Measurements from ENCODE around the gene NEK8. TPM values are rescaled to one million over a fixed set of nuclear protein-coding genes. Genes with fewer than 3 reads are reported as not detected.
"Not testable (repeated sequence)": the region's sequence is repeated elsewhere in the genome, so short reads cannot be mapped to it uniquely, and the experiment has no call there.

NEK8 gene
- total RNA-seq, 1 donor from 2014 or later: 8.4 TPM

DNA sequence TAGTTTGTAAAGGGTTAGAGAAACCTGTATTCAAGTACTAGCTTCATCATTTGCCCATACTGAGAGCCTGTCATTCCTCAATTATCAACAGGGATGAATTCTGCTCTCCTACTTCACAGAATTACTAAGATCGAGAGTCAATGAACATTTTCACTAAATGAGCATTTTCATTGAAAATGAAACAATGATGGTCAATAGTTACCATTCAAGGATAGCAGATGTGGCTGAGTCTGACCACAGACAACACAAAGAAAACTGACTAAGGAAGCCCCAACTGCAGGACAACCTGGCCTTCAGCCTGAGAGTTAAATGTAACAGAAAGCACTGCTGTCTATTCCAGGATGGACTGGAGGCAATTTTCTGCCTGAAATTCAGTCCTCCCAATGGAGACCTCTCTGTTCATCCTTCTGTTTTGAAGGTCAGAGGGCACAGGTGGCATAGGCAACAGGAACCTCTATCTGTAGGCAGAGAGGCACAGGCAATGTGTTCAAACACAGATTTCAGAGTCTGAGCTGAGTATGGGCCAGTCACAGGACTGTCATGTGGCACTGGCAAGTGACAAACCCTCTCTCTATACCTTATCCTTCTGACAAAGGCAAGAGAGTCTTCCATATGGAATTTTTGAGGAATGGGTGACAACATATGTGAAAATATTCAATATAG lies 34.7 kb downstream of the NEK8 start:
- no peak for DNase-seq (ENCODE audit: low read depth)
- H3K4me3 ChIP-seq (ENCODE audit: low read depth, low read length): no peak overlapping the region
- no peak for TF ChIP-seq CTCF (conservative IDR thresholded peaks at IDR 0.05; ENCODE audit: low read depth, low read length)

- H3K4me3 ChIP-seq (ENCODE audit: low read depth, low read length): no peak overlapping the region
- no peak for DNase-seq (ENCODE audit: low read depth)
- TF ChIP-seq CTCF (conservative IDR thresholded peaks at IDR 0.05; ENCODE audit: low read depth, low read length): peak; percentile 94
Measured at GRCh38 chr17:28763804-28764266, 35.2 kb downstream of the NEK8 start.

- no peak overlapping the region for H3K4me3 ChIP-seq (ENCODE audit: low read depth, low read length)
- no peak for TF ChIP-seq CTCF (conservative IDR thresholded peaks at IDR 0.05; ENCODE audit: low read depth, low read length)
- no peak for DNase-seq (ENCODE audit: low read depth)
Measured at GRCh38 chr17:28765038-28765437, 36.5 kb downstream of the NEK8 start.

- no peak overlapping the region for H3K4me3 ChIP-seq (ENCODE audit: low read depth, low read length)
- no peak for DNase-seq (ENCODE audit: low read depth)
Measured at GRCh38 chr17:28773736-28774135, 45.1 kb downstream of the NEK8 start.

DNA sequence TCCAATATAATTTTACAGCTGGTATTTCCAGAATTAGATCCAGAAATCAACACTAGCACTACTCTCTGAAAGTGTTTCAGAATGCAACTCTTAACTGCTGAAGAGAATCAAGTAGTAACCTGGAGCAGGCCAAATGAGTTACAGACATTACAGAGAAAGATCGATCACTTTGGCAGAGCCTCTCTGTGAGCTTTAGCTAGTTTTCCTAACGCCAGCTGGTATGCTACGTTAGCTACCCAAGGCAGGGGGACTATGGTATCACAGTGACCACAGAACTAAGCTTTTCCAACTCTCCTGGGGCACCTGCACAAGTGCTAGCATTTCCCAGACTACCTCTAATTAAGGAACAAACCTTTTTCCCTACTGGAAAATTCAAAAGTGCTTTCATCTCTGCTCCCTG lies 45.6 kb downstream of the NEK8 start:
- DNase-seq (ENCODE audit: low read depth): no peak
- no peak overlapping the region for H3K4me3 ChIP-seq (ENCODE audit: low read depth, low read length)
- TF ChIP-seq CTCF (conservative IDR thresholded peaks at IDR 0.05; ENCODE audit: low read depth, low read length): no peak

More at GRCh38 chr17:28773736-28774135, 45.1 kb downstream of the NEK8 start:
- TF ChIP-seq CTCF (conservative IDR thresholded peaks at IDR 0.05; ENCODE audit: low read depth, low read length): no peak

DNA sequence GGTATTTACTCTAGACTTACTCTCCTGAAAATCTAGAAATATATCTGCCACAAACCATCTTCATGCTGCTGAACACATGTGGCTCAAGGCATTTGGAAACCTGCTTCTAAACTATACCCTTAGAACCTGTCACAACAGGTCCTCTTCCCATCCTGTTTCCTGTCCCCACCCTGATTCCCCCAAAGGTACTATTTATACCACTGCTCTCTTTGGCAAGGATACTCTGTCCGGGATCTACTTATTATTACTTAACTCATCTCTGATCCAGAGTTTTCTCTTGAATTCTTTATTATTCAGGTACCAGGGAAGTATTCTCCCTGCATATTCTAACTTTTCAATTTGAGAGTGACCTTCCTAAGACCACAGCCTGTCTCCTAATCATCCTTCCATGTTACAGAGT lies 48.6 kb downstream of the NEK8 start:
- no peak for DNase-seq (ENCODE audit: low read depth)
- no peak for TF ChIP-seq CTCF (conservative IDR thresholded peaks at IDR 0.05; ENCODE audit: low read depth, low read length)
- no peak overlapping the region for H3K4me3 ChIP-seq (ENCODE audit: low read depth, low read length)

GRCh38 chr17:28779601-28780000 lies 51.0 kb downstream of the NEK8 start:
- not testable (repeated sequence) for H3K4me3 ChIP-seq (ENCODE audit: low read depth, low read length); DNase-seq (ENCODE audit: low read depth)
